ENCODE data around the gene BCAP31. TPM values are rescaled to one million over a fixed set of nuclear protein-coding genes. Genes with fewer than 3 reads are reported as not detected.

BCAP31 gene
- total RNA-seq, 1 experiment from 2014 or later = 138 TPM

DNA sequence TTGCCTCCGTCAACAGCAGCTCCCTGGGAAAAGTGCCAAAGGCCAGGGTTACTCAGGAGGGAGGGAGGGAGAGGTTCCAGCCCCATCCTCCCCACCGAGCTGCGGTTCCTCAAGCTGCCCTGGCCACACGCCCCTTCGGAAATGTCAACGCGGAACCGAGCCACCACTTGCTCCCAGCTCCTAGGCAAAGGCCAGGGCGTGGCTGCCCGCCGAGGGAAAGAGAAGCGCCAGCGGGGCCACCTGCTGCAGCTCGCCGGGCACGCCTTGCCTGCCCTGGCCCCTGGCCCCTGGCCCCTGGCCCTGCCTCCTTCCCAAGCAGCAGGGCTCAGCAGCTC, 21.2 kb downstream of the BCAP31 start:
- Histone ChIP-seq H4K5ac (ENCODE audit: insufficient read length, low read depth, low read length) (no peak overlapping the region), H3K14ac (ENCODE audit: insufficient read depth, low read length) (no peak overlapping the region), H2BK12ac (ENCODE audit: insufficient read length, low read depth, low read length) (no peak overlapping the region), H4K91ac (ENCODE audit: insufficient read length, low read depth, low read length) (no peak overlapping the region), H3K27me3 (ENCODE audit: insufficient read depth, low read length) (no peaks in the 10 kb centered on the region), H3K4me1 (ENCODE audit: insufficient read depth, low read length) (no peaks in the 10 kb centered on the region), H3K56ac (ENCODE audit: insufficient read length, low read depth, low read length) (no peak overlapping the region), H2BK15ac (ENCODE audit: low read depth, low read length) (no peak overlapping the region), H3K23ac (ENCODE audit: insufficient read length, low read depth, low read length) (no peak overlapping the region), H3K9ac (ENCODE audit: extremely low read depth, insufficient read length, low read length) (no peak overlapping the region), H4K20me1 (ENCODE audit: control insufficient read depth, insufficient read depth, insufficient read length) (no peaks in the 10 kb centered on the region), H3K18ac (ENCODE audit: insufficient read length, low read depth, low read length) (no peak overlapping the region), H3K4ac (ENCODE audit: low read depth, low read length) (no peak overlapping the region), H4K8ac (replicated peaks; ENCODE audit: insufficient read length, low read depth, low read length) (no peak overlapping the region), H3K4me2 (ENCODE audit: insufficient read depth, insufficient read length, low read length) (no peak overlapping the region), H3K27ac (ENCODE audit: insufficient read length, low read depth, low read length) (no peak overlapping the region), H2BK120ac (ENCODE audit: low read depth, low read length, poor library complexity, severe bottlenecking) (no peak overlapping the region), H2BK5ac (ENCODE audit: insufficient read length, low read length) (no peak overlapping the region), H3K9me3 (ENCODE audit: control insufficient read depth, low read depth, low read length) (peaks cover 4% of the 10 kb centered on the region), H2BK20ac (ENCODE audit: low read depth, low read length, poor library complexity, severe bottlenecking) (no peak overlapping the region), H3K79me2 (ENCODE audit: insufficient read depth, low read length) (no peaks in the 10 kb centered on the region), H3K23me2 (ENCODE audit: insufficient read length, low read depth, low read length, poor library complexity, severe bottlenecking) (no peaks in the 10 kb centered on the region), H3T11ph (ENCODE audit: low read length) (no peak overlapping the region), H3K79me1 (ENCODE audit: insufficient read depth, low read depth, low read length, poor library complexity, severe bottlenecking) (no peaks in the 10 kb centered on the region), H2AFZ (ENCODE audit: low read length) (no peak overlapping the region), H2AK5ac (ENCODE audit: insufficient read length, low read length) (no peak overlapping the region)
- no peaks in the 10 kb centered on the region; a peak in 1 of 4 replicates for H3K4me1 Mint-ChIP-seq
- no peak overlapping the region for H3K27ac Mint-ChIP-seq
- no peak overlapping the region for H3K4me3 Mint-ChIP-seq
- no peak for DNase-seq
- TF ChIP-seq, protein P1, sequence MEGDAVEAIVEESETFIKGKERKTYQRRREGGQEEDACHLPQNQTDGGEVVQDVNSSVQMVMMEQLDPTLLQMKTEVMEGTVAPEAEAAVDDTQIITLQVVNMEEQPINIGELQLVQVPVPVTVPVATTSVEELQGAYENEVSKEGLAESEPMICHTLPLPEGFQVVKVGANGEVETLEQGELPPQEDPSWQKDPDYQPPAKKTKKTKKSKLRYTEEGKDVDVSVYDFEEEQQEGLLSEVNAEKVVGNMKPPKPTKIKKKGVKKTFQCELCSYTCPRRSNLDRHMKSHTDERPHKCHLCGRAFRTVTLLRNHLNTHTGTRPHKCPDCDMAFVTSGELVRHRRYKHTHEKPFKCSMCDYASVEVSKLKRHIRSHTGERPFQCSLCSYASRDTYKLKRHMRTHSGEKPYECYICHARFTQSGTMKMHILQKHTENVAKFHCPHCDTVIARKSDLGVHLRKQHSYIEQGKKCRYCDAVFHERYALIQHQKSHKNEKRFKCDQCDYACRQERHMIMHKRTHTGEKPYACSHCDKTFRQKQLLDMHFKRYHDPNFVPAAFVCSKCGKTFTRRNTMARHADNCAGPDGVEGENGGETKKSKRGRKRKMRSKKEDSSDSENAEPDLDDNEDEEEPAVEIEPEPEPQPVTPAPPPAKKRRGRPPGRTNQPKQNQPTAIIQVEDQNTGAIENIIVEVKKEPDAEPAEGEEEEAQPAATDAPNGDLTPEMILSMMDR (conservative IDR thresholded peaks at IDR 0.05) = no peak
- WGBS (ENCODE audit: extremely low coverage, insufficient read length, low lambda C conversion rate) = no CpG with 5 or more reads among the region's 16 CpGs
- H3K27me3 Mint-ChIP-seq (ENCODE audit: low read depth) = no peaks in the 10 kb centered on the region; the same call in 1 of the 2 replicates
- H3K9me3 Mint-ChIP-seq = peaks cover 64 to 80% of the 10 kb centered on the region in 2 experiments
- H3K36me3 Mint-ChIP-seq (ENCODE audit: insufficient read depth in 1 of 3, low read depth in 3 of 3) = peaks cover 23 to 56% (median 50%) of the 10 kb centered on the region in 3 experiments
